Measurements from ENCODE around the gene CKM. TPM values are rescaled to one million over a fixed set of nuclear protein-coding genes. Genes with fewer than 3 reads are reported as not detected.

The CKM gene
- total and polyA plus RNA-seq, 2 of the 4 experiments (the other 2 are of a cell fraction), result not detected

- intact Hi-C loops (cut with micrococcal nuclease), result no loop called here
- no peaks in the 10 kb centered on the region for H3K4me1 ChIP-seq (ENCODE audit: control insufficient read depth, insufficient read depth, low read length)
- H3K4me3 ChIP-seq (ENCODE audit: insufficient read depth, low read depth, low read length), result no peak overlapping the region
- in situ Hi-C loops (cut with MboI; ENCODE audit: low sequenced_read_pairs), result no loop called here
- H3K14ac ChIP-seq (replicated peaks; ENCODE audit: low read depth, low read length), result no peak overlapping the region
- H3K9ac ChIP-seq (ENCODE audit: low read depth, low read length), result no peak overlapping the region
- DNase-seq, result no peak
- no peak overlapping the region for H4K8ac ChIP-seq (ENCODE audit: low read depth in 2 of 2, low read length in 2 of 2)
- H3K27me3 ChIP-seq (ENCODE audit: control insufficient read depth, insufficient read depth, low read length), result no peaks in the 10 kb centered on the region
- peaks cover 42% of the 10 kb centered on the region for H3K36me3 ChIP-seq (ENCODE audit: control insufficient read depth, insufficient read depth, low read length)
- H3K79me1 ChIP-seq (ENCODE audit: low read depth in 1 of 2, low read length in 2 of 2), result peaks cover 15 to 18% of the 10 kb centered on the region in 2 experiments
- H2BK120ac ChIP-seq (ENCODE audit: low read depth, low read length), result no peak overlapping the region
- dilution Hi-C loops (cut with HindIII; ENCODE audit: low sequenced_read_pairs, unreplicated experiment), result no loop called here
- no peak overlapping the region for H2AK9ac ChIP-seq (replicated peaks; ENCODE audit: low read depth, low read length, poor library complexity)
- TF ChIP-seq BHLHE40 (IDR thresholded peaks at IDR 0.05; ENCODE audit: low read depth, low read length) (no peak), USF2 (IDR thresholded peaks at IDR 0.05; ENCODE audit: low read depth, low read length) (no peak), SMC3 (IDR thresholded peaks at IDR 0.05; ENCODE audit: low read depth, low read length) (no peak), CEBPB (IDR thresholded peaks at IDR 0.05; ENCODE audit: low read depth, low read length) (no peak), POLR2A (IDR thresholded peaks at IDR 0.05; ENCODE audit: low read depth, low read length) (no peak), CTCF (conservative IDR thresholded peaks at IDR 0.05; ENCODE audit: low read depth, low read length) (no peak), MAFK (IDR thresholded peaks at IDR 0.05; ENCODE audit: low read depth, low read length) (no peak), MAZ (IDR thresholded peaks at IDR 0.05; ENCODE audit: borderline replicate concordance, low read depth, low read length) (no peak), ELK1 (IDR thresholded peaks at IDR 0.05; ENCODE audit: borderline replicate concordance, low read depth, low read length) (no peak), MXI1 (IDR thresholded peaks at IDR 0.05; ENCODE audit: borderline replicate concordance, low read depth, low read length) (no peak), CHD1 (IDR thresholded peaks at IDR 0.05; ENCODE audit: low read depth, low read length) (no peak), FOS (IDR thresholded peaks at IDR 0.05; ENCODE audit: low read depth, low read length) (no peak), RAD21 (IDR thresholded peaks at IDR 0.05; ENCODE audit: low read length) (no peak), NFE2L2 (IDR thresholded peaks at IDR 0.05; ENCODE audit: low read depth, low read length) (no peak), RFX5 (IDR thresholded peaks at IDR 0.05; ENCODE audit: low read depth, low read length) (no peak), RCOR1 (IDR thresholded peaks at IDR 0.05; ENCODE audit: insufficient replicate concordance, low read length) (no peak)
- H3K56ac ChIP-seq (ENCODE audit: extremely low read depth, insufficient read depth, low read length), result no peak overlapping the region
- H2BK15ac ChIP-seq (ENCODE audit: low read depth, low read length), result no peak overlapping the region
- H3K4me2 ChIP-seq (ENCODE audit: low read depth, low read length), result no peak overlapping the region
- CTCF ChIA-PET, result no interaction called here
- H2AK5ac ChIP-seq (ENCODE audit: low read depth, low read length), result no peak overlapping the region
- no peak overlapping the region for H4K5ac ChIP-seq (ENCODE audit: low read depth, low read length)
- H3K18ac ChIP-seq (ENCODE audit: low read depth, low read length), result no peak overlapping the region
- H3K27ac ChIP-seq (ENCODE audit: insufficient read depth, low read length), result no peak overlapping the region
- 92% methylated on average over 11 of the region's 19 CpGs; no CpG with 5 or more reads in 1 of the 2 experiments for WGBS, 2 experiments (ENCODE audit: extremely low coverage in 2 of 2, insufficient read length in 1 of 2)
- POLR2A ChIA-PET (ENCODE audit: unreplicated experiment), result no interaction called here
- no peak overlapping the region for H2AFZ ChIP-seq (replicated peaks; ENCODE audit: low read length, poor library complexity)
- no peaks in the 10 kb centered on the region for H3K9me3 ChIP-seq (ENCODE audit: control insufficient read depth, insufficient read depth, low read length)
- no peak for ATAC-seq (ENCODE audit: low read depth)
- H4K20me1 ChIP-seq (ENCODE audit: insufficient read depth, low read length), result peaks cover 13% of the 10 kb centered on the region; the same call in 1 of the 2 replicates
- BruUV-seq (replicated peaks), result no TSS peak
- H3K9me1 ChIP-seq (ENCODE audit: insufficient read depth, low read length), result 0 out of 2 replicates have a peak, but pooled peaks cover 7% of the 10 kb centered on the region
- H3K23ac ChIP-seq (ENCODE audit: low read depth, low read length), result no peak overlapping the region
- no peak overlapping the region for H2BK5ac ChIP-seq (ENCODE audit: low read depth, low read length, poor library complexity, severe bottlenecking)
- H2BK20ac ChIP-seq (ENCODE audit: low read depth, low read length), result no peak overlapping the region
- no peak overlapping the region for H4K91ac ChIP-seq (ENCODE audit: insufficient read depth, low read depth, low read length)
- H3K4ac ChIP-seq (ENCODE audit: low read depth, low read length), result no peak overlapping the region
Observed at GRCh38 chr19:45264781-45265317, 57.8 kb downstream of the CKM start.

Data from IMR-90 (cell line).